OCI-M1 (cell line): ENCODE data around the gene DNAI1.

Source experiments
- DNase-seq: peaks from one replicate; lab custom pipeline; 2025; lab: John Stamatoyannopoulos, UW

DNAI1 gene

DNA sequence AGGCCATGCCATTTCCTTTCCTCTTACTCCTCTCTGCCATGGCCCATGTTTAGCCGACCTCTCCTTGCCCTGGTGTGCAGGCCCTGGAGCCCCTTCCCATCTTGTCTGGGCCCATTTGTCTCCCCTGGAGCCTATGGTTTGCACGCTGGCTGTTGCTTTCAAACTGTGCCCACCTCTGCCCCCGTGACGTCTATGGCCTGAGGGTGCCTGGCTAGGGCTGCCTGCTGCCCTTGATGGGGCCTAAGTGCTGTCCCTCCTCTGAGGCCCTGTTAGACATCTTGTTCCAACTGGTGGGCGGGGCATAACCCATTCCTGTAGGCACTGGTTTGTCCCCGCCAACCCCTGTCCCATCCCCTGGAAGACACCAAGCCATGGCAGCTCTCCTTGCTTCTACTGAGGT is 86.9 kb downstream of the DNAI1 start:
- DNase-seq = no peak

DNA sequence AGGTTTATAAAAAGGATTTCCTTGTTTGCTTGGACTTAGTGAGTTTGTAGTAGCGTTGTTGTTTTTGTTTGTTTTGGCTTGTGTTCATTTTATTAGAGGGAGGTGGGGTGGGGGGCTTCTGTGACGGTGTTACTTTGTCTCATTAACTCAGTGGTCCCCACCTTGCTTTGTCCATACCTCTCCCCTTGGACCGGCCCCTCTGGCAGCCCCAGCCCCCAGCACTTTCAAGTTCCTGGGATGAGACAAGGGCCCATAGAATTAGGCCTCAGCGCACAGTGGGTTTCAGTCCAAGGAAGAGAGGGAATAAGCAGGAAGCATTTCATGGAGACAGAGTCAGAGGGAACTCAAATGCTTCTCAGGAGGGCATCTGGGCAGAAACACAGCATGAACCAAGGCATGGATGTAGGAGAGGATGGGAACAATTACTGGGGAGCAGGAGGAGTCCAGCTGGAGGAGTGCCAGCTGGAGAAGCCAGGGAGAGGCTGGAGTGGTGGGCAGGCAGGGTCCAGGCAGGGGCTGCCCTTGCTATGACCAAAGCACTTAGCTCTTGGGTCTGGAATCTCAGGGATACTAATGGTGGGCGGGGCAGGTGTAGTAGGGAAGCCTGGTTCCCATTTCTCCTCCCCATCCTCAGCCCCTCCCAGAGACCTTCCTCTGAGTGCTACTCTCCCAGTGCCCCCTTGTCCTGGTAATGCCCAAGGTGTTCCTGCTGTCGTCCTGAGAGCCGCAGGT is 87.7 kb downstream of the DNAI1 start:
- DNase-seq = no peak

DNA sequence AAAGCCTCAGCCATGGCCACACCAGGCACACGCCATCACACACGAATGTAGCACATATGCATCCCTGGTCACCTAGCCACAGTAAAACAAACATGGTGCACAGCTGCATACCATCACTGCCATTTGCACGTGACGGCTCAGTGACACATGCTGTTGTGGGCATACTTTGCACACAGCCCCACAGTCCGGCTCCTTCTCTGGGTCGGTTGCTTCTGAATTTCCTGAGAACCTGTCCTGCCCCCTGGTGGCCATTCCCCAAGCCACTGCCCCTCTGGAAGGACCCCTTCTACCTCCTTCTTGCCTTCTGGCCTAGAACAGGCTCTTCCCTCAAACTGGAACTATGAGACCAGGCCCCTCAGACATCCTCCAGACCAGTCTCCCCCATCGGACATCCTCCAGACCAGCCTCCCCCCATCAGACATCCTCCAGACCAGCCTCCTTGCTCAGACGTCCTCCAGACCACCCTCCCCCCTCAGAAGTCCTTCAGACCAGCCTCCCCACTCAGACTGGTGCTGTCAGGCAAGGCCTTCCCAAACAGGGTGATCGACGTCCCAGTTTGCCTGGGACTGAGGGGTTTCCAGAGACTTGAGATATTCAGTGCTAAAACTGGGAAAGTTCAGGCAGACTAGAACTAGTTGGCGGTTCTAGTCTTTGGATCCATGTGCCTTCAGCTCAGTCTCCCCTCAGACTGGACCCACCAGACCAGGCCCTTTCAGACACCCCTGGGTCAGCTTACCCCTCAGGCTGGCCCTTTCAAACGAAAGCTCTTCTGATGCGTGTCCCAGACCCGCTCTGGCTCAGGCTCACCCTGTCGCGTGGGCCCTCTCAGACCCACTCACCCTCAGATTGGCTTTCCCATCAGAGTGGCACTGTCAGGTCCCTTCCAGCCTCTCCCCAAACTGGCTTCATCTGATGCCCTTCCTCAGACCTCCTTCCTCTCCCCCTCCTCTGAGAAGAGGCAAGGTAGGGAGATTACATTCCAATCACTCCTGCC is 88.5 kb downstream of the DNAI1 start:
- DNase-seq = peak; percentile 64

DNA sequence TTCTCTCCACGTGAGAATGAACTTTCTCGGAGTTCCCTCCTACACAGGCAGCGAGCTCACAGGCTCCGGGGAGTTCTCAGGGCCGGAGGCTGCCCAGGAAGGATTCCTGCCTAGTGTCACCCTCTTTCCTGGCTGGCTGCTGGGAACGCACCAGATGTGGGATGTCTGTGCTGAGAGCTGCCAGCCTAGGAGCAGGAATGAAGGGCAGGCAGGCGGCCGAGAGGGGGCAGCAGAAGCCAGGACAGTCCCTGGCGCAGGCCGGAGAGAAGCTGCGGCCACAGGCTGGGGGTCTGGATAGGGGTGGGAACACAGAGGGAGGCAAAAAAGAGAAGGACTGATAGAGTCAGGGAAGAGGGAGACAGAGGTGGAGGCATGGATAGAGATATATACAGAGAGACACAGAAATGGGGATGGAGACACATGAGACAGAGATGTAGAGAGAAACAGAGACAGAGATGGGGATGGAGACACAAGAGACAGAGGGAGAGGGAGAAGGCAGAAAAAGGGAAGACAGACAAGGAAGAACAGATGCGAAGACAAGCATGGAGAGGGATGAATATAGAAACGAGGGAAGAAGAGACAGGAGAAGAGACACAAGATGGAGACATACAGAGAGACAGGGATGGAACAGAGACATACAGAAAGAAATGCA is 89.5 kb downstream of the DNAI1 start:
- DNase-seq = peak; percentile 40

DNA sequence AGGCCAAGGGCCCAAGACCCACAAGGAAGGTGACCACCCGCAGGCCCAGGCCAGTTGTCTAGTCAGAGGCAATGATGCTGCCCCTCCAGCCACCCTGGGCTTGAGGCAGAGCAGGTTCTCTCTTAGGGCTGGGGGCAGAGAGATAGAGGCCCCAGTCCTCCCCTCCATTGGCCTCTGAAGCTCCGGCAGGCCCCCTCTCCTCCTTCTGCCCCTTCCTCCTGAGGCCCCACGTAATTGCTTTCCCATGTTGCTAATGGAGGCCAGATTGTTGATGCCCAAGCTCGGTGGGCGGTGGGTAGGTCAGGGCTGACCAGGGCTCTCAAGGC is 90.8 kb downstream of the DNAI1 start:
- DNase-seq = no peak

DNA sequence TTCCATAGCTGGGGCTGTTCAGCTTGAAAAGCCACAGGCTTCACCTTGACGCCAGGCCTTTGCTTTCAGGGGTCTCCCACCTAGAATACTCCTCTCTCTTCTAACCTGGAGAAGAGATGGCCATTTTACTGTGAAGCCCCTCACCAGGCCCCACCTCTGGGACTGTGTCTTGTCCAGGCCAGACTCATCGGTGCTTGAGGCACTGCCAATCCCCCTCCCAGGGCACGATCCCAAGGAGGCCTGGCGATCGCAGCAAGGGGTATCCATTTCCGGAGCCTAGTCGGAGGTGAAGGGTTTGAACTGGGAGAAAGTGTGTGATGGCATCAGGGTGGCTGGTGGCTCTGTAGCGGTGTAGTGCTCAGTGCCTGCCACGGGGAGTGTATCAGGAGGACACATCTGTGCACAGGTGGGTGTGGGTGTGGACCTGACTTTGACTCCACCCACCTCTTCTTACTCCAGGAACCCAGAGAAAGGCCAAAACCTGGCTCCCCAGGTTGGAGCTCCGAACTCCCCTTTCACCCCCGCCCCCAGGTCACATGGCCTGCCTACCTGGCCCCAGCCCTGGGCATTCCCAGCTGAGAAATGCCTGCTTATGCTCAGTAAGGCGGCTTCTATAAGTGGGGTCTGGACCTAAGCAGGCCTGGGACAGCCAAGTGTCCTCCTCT is 91.5 kb downstream of the DNAI1 start:
- DNase-seq = no peak

DNA sequence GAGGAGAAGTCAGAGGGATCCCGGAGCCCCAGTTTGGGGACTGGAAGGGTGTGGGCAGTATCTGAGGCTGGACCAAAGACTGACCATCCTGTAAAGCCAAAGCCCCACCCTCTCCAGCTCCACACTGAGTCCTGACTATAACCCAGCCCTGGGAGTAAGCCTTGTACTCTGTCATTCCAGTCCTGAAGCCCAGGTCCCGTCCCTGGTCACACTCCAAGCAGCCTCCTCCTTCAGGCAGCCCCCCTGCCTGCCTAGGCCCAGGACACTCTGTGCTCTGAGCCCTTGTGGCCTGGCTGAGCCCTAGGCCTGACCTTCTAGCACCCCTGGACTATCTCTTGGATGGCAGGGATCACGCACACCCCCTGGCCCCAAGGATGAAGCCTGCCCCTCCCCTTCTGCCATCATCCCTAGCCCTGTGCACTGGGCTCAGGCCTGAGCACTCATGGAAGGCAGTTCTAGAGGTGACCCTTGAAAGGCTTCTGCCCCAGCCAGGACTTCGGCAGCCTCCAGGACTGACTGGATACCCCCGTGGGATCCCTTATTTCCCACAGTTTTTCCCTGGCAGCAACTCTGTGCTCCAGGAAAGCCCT is 92.2 kb downstream of the DNAI1 start:
- DNase-seq = no peak

DNA sequence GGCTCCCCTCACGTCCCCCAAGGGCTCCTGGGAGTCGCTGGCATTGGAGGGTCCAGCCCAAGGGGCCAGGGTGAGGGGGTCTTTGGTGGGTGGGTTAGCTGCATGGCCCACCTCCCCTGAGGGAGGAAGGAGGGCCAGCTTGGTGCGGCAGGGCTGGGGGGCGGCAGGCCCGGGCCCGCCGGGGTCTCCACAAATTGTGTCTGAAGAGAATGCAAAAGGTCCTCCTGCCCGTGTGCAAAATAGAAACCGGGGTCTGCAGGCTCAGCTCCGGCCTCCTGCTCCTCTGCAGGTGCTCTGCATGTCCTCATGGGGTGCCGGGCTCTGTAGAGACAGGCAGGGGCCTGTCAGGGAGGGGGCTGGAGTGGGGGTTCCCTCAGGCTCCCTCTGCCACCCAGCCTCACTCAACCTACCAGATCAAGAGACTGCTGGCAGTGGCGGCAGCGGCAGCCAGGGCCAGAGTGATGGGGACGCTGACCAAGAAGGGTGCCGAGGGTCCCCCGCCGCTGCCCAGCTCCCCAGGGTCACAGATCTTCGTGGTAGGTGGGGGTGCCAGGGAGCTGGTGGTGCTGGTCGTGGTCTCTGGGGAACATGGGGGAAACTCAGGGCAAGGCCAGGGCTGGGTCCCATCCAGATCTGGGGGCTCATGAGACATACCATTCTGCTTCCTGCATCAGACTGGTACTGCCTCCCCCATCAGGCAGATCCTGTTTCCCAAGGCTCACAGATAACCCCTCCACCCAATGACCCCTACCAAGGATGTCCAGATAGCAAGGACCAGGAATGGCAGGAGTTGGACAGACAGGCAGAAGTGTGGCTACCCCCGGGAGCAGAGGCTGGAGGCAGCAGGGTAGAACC is 93.4 kb downstream of the DNAI1 start:
- no peak for DNase-seq

DNA sequence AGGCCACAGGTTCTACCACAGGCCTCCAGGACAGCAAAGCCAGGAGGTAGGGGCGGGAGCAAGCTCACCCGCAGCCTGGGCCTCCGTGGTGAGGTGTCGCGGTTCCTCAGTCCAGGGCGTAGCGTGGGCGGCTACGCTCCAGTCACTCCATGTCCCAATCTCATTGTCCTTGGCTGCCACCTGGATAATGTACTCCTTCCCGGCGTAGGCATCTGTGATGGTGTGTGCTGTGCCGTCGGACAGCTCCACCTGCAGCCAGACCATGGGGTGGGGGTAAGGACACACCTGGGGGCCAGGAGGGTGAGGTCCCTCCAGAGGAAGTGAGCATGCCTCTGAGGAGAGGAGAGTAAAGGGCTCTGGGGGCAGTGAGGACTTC is 94.0 kb downstream of the DNAI1 start:
- no peak for DNase-seq

DNA sequence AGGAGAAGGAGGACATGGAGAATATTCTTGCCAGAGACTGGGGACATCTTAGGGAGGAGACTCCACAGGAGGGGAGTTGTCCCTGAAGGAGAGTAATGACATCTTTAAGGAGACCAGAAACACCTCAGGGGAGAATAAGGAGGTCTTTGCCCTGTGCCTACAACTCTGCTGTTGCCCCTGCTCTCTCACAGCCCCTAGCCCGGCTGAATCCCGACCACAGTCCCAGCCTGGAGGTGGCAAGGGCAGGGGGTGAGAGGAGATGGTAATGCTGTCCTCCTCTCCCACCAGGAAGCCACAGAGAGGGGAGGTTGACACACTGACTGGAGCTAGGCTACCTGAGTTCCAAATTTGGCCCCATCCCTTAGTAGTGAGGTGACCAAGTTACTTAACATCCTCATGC is 94.4 kb downstream of the DNAI1 start:
- DNase-seq = no peak

DNA sequence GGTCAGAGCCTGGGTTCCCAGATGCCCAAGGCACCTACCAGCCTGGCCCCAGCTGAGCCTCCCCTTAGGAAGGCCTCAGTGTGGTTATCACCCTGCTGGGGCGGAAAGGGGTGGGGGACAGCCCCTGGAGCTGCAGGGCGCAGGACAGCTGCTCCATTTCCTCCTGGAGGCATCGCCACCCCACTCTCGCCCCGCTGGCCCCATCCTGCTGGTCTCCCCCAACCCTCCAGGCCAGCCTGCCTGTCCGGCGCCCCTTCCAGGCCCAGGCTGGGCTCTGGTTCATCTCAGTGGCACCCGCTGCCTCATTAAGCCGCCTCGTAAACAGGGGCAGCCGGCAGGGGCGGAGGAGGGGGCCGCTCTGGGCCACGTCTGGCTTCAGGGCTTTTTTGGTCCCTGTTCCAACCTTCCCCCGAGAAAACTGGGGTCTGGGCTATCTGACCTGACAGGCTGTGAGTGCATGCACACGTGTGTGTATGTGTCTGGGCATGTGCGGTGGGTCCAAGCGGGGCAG is 95.0 kb downstream of the DNAI1 start:
- no peak for DNase-seq

DNA sequence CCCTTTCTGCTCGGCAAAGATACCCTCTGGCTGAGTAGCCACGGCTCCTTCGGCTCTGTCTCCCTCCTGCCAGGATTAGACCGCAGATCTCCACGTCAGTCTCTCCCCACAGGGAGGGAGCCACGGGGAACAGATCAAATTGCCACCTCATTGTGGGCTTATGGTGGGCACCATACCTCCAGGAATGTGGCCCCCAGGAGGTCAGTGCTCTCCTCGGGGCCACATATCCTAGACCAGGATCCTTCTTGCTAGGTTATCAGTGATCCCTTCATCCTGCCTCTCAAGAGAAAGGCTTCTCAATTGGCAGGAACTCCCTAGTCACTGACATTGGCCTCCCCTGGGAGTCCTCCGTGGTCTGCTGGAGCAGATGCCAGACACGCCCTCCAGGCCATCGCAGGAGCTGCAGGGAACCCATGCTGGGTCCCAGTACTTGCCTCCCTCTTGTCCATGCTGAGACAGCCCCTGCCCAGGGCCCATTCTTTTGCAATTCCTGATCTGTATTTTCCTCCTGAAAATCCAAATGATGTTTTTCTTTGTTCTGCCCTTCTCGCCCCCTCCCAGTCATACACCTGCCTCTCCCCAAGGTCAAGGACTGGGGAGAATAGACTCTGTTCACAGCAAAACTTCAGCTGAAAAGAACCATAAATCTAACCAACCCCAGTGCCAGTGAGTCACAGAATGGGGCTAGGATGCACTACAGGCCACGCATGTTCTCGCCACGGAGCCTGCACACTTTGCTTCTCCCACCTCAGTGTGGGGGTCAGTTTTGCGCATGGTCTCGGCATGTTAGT is 95.8 kb downstream of the DNAI1 start:
- no peak for DNase-seq

DNA sequence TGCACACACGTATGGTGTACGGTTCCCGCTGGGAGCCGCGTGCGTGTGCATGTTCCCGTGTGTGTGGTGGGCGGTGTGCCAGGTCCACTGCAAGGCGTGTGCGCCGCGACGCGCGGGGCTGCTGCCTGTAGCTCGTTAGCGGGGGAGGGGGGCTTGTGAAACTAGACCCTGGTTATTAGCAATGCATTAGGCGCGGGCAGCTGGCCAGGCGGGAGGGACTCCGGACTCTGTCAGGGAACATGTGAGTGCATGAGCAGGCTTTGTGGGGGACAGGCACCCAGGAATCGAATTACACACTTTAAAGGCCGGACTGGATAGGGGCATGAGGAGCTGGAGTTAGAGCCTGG is 96.4 kb downstream of the DNAI1 start:
- no peak for DNase-seq

DNA sequence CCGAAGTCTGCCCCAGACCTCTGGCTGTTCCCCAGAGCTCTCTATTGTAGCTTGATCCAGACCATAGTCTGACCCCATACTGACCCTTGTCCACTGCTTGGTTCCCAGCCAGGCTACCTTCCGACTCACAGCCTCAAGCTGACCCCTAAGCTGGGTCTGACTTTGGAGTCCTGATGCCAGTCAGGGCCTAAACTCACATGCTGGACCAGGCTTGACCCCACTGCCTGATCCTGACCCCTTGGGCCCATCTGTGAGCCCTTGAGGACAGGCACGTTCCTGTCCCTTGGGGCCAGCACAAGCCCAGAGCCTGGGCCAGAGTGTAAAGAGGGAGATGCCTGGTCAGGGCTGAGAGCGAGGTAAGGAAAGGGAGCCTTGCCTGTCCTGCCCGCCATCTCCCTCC is 96.9 kb downstream of the DNAI1 start:
- no peak for DNase-seq

DNA sequence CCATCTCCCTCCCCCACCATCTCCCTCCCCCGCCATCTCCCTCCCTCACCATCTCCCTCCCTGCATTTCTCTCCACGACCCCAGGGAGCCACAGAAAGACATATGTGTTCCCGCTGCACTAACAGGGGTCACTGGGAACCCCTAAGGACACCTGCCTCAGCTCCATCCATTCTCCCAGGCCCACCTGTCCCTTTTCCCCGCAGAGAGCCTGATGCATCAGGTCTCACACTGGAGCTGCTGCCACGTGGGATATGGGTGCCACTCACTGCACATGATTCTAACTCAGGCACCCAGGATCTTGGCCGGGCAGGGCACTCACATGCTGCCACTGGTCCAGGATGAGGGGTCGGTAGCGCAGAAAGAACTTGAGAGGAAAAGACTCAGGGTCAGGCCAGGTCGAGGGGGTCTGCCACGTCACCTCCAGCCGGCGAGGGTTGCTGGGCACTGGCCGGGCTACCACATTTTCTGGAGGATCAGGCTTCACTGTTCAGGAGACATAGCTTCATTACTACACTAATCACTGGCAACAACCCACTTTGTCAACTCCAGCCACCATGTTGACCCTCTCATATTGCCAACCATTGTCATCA is 97.4 kb downstream of the DNAI1 start:
- DNase-seq = no peak

DNA sequence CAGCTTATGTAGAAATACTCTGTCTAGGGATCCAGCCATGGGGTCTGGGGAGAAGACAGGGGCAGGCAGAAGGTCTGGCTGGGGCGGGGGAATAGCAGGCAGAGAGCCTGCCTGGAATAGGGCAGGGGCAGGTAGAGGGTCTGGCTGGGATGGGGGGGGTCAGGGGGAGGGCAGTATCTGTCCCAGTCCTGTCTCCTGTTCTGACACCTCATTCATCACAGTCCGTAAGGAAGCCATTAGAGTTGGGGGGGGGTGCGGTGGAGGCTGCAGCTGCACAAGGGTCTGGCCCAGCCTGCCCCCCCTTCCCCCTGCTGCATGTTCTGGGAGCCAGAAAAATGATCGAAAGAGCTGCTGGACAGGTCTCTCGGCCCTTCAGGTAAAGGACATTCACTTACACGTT is 98.3 kb downstream of the DNAI1 start:
- no peak for DNase-seq

DNA sequence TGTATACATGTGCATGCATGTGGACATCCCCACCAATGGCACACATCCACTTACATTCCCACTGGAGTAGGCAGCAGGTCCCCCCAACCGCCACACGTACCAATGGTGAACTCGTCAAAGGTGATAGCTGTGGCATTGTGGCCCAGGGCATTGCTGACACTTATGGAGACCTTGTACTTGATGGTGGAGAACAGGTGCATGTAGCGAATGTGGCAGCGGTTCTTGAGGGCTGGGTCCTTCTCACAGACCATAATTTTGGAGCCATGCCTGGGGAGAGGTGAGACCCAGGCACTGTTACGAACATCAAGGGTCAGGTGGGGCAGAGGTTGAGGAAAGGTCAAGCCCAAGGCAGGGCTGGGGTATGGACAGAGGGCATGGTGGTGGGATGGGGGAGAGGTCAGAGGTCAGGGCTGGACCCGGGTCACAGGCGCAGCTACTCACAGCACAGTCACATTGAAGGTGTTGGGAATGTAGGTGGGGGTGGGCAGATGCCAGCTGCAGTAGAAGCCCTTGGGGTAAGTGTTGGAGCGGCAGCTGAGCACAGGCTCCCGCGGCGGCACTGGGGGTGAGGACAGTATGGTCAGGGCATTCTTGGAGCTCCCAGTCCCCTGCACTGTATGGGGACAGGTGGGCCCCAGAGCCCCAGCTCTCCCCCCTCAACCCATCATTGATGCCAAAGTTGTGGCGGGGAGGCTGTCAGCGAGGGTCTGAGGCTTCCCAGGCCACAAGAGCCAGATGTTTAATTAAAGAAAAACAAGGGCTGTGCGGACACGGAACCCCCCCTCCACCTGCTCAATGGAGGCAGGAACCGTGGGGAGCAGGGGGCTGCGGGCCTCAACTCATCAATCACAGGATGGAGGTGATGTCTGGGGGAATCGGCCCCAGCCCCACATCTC is 99.1 kb downstream of the DNAI1 start:
- DNase-seq = no peak

DNA sequence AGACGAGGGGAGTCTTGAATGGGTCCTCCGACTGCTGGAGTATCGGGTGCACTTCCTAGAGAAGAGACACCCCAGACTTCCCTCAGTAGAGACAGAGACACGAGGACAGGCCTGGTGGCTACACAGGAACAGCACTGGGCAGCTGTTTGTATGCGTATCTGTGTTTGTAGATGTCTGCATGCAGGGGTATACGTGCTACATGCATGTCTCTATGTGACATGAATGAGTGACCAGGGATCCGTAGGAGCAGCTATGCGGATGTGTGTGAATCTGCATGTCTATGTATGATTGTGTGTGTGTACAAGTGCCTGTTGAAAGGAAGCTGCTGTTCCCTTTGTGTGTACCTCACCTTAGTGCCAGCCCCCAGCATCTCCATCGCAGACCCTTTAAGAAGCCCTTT is 99.8 kb downstream of the DNAI1 start:
- no peak for DNase-seq
